HG02884 (cell line): ENCODE results near the gene RMDN2.

Source experiments
- ATAC-seq: cut with Tn5 transposase; IDR thresholded peaks from one replicate; pipeline ENCODE4 v1.9.1; 2021; ENCODE audit warnings: mild to moderate bottlenecking, moderate library complexity; ENCODE audit not compliant: unreplicated experiment

RMDN2 gene

GRCh38 chr2:38037325-38037724 lies 112.2 kb downstream of the RMDN2 start:
- no peak for ATAC-seq

- peak; percentile 79 for ATAC-seq
Observed at GRCh38 chr2:38037757-38038621, 112.9 kb downstream of the RMDN2 start.

- ATAC-seq = no peak
Observed at GRCh38 chr2:38038682-38039081, 113.6 kb downstream of the RMDN2 start.

DNA sequence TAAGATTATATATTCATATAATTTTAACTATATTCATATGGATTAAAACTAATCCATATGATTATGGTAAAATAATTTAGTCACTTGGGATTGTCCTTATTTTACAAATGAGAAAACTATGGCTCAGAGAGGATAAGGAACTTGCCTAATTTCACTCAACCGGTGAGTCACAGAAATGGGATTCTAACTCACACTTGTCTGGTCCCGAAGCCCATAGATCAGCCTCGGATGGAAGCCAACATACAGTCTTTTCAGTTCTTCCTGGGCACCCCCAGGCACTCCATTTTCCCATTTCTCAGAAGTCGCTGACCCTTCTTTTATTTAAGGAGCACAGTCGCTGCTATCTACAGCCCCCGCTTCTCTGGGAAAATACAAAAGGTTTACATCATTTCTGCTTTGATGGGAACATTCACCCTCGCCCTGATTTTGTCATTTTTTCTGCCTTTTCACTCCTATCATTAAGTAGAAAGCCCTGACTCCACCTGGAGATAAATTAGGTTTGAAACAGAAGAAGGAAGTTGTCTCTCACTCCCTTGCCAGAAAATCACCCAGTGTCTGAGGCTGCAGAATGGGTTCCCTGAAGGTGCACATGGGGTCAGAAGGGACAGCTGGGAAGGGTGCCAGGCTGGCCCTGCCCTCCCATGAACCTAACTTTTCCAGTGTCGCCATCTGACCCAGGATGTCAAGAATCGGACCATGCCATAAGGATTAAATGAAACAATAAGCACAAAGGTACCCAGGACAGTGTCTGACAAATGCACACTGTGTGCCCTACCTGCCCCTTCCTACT lies 114.2 kb downstream of the RMDN2 start:
- ATAC-seq = no peak

GRCh38 chr2:38045811-38046210 lies 120.7 kb downstream of the RMDN2 start:
- no peak for ATAC-seq

- ATAC-seq = no peak
Observed at GRCh38 chr2:38056216-38056615, 131.1 kb downstream of the RMDN2 start.

GRCh38 chr2:38057651-38058410 lies 132.7 kb downstream of the RMDN2 start:
- no peak for ATAC-seq

DNA sequence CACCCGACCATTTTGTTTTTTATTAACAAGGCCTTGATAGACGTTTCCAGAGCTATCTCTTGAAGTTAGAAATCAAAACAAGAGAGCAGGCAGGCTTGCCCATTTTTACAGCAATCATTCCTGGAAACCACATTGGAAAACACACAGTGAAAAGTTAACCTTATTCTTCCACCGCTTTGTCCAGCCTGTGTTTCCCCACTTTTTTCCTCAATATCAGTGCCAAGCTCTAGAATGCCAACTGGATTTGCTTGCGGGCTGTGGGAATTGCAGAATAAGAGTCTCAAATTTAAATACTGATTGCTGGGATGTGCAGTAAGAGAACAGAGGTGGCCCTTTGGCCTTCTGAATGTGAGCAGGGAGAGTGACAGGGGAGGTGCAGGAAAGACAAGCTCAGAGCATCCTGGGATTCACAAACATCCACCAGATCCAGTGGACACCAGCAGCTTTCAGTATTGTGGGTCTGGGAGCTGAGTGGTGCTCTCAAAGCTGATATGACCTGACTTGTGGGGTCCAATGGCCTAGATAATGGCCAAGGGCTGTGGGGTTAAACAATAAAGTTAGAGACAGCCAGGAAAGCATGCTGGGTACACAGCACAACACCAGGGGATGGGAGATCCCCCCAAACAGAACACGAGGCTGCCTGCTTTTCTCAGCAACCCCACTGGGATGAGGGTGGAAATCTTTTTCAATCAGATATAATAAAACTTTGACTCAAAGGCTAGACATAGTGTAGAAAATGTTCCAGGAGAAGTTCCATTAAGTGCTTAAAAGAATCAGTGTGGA lies 135.3 kb downstream of the RMDN2 start:
- no peak for ATAC-seq

DNA sequence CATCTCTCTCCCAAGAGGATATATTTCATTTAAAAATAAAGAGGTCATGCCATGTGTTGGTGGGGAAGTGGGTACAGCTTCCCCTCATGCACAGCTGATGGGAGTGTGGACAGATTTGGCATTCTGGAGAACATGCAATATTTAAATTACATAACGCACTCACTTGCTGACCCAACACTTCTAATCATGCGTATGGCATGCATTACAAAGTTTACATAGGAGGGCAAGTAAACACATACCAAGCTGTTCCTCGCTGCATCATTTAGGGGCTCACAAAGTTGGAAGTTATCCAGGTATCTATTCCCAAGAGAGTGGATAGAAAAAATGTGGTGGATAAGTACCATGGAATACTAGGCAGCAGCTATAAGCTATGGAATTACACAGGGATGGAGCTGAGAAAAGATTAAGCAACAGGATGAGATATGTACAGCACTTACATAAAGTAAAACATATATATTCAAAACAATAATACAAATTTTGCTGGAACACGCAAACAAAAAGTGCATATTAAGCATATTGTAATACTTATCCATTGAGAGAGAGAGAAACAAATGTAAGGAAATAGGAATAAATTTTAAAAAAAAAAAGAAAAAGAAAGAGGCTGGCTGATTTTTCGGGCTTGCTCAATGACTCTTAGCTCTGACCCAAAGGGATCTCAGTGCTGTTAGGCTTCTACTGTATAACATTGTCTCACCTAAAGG lies 139.9 kb downstream of the RMDN2 start:
- no peak for ATAC-seq

GRCh38 chr2:38065502-38066135 lies 140.5 kb downstream of the RMDN2 start:
- no peak for ATAC-seq

- ATAC-seq = no peak
Observed at GRCh38 chr2:38066421-38067115, 141.5 kb downstream of the RMDN2 start.
